Stimulated activated CD4-positive, alpha-beta T cell treated with anti-CD3 and anti-CD28 coated beads, TNF-alpha, amount 100 ng/mL, for 1 hour (primary cell): Measurements from ENCODE around the gene WNT6.
"Not testable (repeated sequence)": the region's sequence is repeated elsewhere in the genome, so short reads cannot be mapped to it uniquely, and the experiment has no call there.

Experiments used
- DNase-seq, 3 donors: peaks; one replicate each; pipeline ENCODE4 v3.0.0-alpha.2; 2020; ENCODE audit warnings: low read depth in 3 of 3, low spot score in 1 of 3

WNT6 gene

DNA sequence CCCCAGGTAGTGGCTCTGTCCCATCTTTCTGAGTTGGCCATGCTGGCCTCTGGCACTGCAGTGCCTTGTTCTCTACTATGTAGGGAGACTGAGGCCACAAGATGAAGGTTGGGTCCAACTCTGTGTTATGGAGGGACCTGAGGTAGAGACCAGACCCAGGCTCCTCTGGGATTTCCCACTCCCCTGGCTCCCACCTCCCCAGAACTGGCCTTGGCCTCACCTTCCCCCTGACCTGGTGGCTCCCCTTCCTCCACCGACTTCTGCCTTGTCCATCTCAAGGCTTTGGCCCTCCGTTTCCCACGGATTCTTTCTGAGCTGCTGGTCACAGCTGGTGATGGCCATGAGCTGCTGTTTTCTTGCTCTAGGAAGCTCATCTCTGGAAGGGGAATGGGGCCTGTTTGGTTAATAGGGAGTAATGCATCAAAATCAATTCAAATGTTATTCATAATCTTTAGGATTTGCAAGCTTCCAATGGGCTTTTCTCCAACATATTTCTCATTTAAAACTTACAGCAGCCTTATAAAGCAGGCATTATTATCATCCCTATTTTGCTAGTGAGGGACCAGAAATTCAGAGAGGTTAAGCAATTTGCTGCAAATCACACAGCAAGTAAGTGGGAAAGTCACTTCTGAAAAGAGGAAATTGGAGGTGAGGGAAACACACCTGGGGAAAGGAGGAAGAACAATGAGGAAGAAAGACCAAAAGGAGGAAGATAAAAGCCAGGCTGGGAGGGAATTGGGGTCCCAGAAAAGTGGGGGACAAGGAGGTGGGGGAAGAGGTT lies 28.9 kb upstream of the WNT6 start:
- no peak for DNase-seq

- DNase-seq = no peak
These were observed 28.1 kb upstream of the WNT6 start, which contains the start of gene PRKAG3 for GRCh38 chr2:218831378-218831990. Gene PRKAG3, minus strand, starts transcription at chr2:218831803.

DNA sequence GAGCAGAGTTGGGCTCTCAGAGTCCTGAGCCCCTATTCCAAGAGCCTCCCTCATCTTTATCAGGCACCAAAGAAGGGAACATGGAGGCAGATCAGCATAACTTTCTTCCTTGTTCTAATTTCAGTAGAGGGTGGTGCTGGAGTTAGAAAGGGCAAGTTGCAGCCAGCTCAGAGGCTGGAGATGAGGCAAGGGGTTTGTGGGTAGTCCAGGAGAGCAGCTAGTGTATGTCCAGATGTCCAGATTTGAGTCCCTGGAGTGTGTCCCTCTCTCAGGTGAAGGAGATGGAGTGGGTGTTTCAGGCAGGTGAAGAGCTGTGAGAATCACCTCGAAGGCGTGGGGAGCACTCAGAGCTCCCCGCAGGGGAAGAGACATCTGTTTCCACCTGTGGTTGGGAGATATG lies 27.5 kb upstream of the WNT6 start:
- DNase-seq = no peak

DNA sequence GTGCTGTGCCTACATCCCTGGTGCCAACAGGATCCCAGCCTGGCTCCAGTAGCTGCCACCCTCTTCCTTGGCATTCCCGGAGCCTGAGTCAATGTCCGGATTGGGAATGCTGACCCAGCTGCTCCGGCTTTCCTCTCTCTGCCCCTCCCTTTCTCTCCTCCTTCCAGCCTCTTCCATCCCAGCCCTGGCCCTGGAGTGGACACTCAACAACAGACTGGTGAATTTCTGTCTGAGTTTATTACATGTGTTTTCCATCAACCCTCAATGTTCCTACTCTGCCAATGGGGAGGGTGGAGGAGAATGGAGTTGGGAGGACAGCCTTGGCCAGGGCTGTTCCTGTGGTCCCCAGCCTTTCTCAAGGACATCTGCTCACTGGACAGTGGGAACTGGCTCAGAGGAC lies 27.1 kb upstream of the WNT6 start:
- no peak for DNase-seq

GRCh38 chr2:218833023-218833609 lies 26.5 kb upstream of the WNT6 start:
- no peak for DNase-seq

- no peak for DNase-seq
These were observed 24.9 kb upstream of the WNT6 start for GRCh38 chr2:218834685-218835084.

DNA sequence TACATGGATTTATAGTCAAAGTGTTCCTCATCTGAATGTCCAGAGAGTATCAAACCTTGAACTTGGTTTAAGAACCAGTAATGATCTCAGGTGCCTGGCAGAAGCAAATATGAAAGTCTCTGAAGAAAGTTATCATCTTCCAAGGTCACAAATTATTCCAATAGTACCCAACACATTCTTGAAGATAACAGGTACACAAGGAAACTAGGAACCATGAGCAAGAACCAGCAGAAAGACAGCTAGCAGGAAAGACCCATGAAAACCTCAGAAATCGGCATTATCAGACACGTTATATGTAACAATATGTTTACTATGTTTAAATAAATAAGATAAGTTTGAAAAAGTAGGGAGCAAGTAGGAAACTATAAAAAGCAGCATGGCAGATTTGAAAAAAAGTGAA lies 22.1 kb upstream of the WNT6 start:
- no peak for DNase-seq

DNA sequence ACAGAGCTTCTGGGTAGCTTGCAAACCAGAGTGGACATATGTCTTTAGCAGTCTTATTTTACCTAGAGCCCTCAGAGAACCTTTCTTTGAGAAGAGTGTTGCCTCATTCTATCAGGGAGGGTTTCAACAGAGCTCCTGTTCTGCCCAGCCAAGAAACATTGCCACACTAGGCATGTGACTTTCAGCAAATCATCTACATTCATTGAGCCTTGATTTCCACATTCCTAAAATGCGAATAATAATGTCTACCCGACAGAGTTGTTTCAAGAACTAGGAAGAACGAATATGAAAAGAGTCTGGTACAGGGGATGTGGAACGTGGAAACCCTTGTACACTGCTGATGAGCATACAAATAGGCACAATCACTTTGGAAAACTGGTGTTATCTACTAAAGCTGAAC lies 20.2 kb upstream of the WNT6 start:
- DNase-seq = no peak

DNA sequence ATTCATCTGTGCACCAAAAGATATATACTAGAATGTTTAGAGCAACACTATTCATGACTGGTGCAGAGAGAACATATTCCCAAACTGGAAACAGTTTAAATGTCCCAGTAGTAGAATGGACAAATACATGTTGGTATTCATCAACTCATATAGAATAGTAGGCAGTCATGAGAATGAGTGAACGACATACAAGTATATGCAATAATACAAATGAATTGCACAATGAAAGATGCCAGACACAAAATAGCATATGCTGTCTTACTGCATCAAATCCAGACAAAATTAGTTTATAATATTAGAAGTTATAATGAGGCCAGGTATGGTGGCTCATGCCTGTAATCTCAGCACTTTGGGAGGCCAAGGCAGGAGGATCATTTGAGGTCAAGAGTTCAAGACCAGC lies 19.7 kb upstream of the WNT6 start:
- no peak for DNase-seq

GRCh38 chr2:218844334-218844733 lies 15.3 kb upstream of the WNT6 start:
- DNase-seq = not testable (repeated sequence)

DNA sequence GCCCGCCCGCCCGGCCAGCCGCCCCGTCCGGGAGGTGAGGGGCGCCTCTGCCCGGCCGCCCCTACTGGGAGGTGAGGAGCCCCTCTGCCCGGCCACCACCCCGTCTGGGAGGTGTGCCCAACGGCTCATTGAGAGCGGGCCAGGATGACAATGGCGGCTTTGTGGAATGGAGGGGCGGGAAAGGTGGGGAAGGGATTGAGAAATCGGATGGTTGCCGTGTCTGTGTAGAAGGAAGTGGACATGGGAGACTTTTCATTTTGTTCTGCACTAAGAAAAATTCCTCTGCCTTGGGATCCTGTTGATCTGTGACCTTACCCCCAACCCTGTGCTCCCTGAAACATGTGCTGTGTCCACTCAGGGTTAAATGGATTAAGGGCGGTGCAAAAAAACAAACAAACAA lies 12.6 kb upstream of the WNT6 start:
- DNase-seq = not testable (repeated sequence)

DNA sequence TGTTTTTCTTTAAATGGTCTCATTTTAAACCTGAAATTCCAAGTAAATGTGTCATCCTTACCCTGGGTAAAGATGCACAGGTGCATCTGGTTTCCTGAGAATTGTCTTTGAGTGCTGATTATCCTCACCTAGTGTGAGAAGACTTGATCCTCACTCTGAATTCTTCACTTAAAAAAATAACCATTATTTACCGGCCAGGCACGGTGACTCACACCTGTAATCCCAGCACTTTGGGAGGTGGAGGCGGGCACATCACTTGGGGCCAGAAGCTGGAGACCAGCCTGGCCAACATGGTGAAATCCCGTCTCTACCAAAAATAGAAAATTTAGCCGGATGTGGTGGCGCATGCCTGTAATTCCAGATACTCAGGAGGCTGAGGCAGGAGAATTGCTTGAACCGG lies 9.9 kb upstream of the WNT6 start:
- no peak for DNase-seq

DNA sequence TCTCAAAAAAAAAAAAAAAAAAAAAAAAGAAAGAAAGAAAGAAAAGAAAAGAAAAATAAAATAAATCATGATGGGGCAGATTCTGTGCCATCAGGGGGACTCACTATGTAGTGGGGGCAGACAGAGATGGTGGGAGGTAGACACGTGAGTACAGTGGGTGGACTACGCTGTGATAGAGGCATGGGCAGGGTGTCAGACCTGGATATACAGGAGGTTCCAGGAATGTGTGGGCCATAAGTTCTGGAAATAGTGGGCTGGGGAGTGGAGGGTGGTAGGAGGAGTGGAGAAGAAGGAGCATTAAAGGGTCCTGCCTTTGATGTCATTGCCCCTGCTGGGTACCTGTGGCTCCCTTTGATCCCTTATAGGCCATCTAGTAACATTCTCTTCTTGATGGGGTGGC lies 8.8 kb upstream of the WNT6 start:
- no peak for DNase-seq

- no peak for DNase-seq
These were observed 8.3 kb upstream of the WNT6 start for GRCh38 chr2:218851286-218851685.

GRCh38 chr2:218852911-218853667 lies 6.5 kb upstream of the WNT6 start:
- peak; percentile 31 to 64 (median 31) for DNase-seq

- no peak for DNase-seq
These were observed 5.8 kb upstream of the WNT6 start for GRCh38 chr2:218853766-218854165.

DNA sequence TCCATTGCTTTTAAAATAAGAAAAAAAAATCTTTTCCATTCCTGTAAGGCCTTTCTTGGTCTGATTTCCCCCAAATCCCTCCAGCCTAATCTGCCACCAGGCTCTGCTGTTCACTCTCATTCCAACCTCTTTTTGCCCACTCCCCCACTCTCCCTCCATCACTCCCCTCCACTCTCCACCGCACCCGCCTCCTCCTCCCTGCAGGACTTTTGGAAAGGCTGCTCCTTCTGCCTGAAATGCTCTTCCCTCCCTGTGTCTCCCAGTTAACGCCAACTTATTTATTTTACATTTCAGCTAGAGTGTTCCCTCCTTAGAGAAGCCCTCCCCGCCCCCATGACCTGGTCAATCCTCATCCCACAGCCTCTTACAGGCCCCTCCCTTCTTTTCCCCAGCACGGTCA lies 4.7 kb upstream of the WNT6 start:
- no peak for DNase-seq

DNA sequence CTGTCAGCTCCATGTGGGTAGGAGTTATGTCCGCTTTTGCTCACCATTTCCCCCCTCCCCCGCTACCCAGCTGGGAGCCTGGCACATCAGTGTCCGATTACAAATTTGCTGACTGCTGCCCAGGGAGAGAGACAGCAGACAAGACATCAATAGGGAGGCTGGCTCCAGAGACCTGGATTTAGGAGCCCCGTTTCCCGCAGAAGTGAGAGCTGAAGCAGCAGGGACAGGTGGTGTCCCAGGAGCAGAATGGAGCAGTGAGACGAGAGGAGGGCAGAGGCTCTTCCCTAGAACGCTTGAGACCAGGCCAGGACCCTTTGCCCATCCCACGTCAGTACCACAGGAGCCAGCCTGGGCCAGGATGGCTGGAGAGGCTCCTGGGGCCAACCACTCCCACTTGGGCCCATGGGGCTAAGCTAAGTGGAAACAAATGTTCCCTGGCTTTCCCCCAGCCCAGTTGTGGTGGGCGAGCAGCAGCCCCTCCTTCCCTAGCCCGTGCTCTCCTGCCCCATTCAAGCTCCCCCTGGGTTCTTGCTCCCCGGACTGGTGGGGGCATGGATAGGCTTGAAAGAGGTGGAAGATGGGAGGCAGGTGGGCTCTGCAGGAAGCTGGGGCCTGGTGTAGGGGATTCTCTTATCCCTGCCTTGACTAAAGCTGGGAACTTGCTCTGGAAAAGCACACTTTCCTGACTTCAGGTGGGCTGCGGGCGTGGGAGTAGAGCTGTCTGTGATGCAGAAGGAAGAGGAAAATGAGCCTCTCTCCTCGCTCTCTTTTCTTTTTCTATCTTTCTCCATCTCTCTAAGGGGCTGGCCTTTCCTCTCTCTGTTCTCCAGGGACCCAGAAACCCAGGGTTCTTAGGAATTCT lies 4.1 kb upstream of the WNT6 start:
- DNase-seq = no peak

DNA sequence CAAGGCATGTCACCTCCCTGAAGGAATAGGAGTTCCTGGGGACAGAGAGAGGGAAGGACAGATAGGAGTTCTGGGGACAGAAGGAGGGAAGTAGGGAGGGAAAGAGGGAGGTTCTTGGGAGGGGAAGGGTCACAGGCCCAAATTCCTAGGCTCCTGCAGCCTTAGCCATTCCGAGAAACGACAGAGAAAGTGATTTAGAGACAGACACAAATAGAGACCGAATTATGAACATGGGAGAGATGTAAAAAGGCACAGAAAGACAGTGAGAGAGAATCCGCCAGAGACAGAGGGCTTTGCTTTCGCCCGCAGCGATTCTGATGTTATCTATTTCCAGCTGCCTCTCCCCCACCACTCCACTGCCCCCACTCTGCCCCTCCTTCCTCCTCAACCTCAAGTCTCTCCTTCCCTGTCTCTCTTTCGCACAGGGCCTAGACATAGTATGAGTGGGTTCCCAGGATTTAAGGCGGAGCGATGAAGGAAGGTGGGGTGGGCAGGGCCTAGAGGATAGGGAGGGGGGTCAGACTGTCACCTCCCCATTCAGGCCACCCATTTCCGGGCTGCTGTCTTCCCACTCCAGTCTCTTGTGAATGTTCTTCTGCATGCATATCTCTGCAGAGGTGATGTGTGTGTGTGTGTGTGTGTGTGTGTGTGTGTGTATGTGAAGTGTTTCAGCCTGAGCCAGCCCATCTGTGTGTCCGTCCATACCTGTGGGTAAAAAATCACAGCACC lies 3.3 kb upstream of the WNT6 start:
- DNase-seq = no peak

GRCh38 chr2:218856896-218857243 lies 2.7 kb upstream of the WNT6 start:
- no peak for DNase-seq
